Muscle of leg (tissue), 11 donors: ENCODE measurements around the gene ADI1. TPM values are rescaled to one million over a fixed set of nuclear protein-coding genes. Genes with fewer than 3 reads are reported as not detected.
"Not testable (repeated sequence)": the region's sequence is repeated elsewhere in the genome, so short reads cannot be mapped to it uniquely, and the experiment has no call there.

Source experiments
- DNase-seq: peaks from one replicate; pipeline ENCODE4 v3.0.0; 2013
- H3K27ac ChIP-seq: one replicate; pipeline ENCODE4 v1.5.1; 2013; ENCODE audit warnings: mild to moderate bottlenecking, low read length, control low read depth
- H3K27me3 ChIP-seq: one replicate; pipeline ENCODE4 v1.6.1; 2013; ENCODE audit warnings: low read length; ENCODE audit not compliant: control insufficient read depth, insufficient read depth
- H3K36me3 ChIP-seq: one replicate; pipeline ENCODE4 v1.6.1; 2013; ENCODE audit warnings: low read length; ENCODE audit not compliant: control insufficient read depth, insufficient read depth
- H3K4me1 ChIP-seq: one replicate; pipeline ENCODE4 v1.6.1; 2013; ENCODE audit warnings: low read length; ENCODE audit not compliant: control insufficient read depth, insufficient read depth
- H3K4me3 ChIP-seq: one replicate; pipeline ENCODE4 v1.5.1; 2013; ENCODE audit warnings: low read length, control low read depth
- H3K9me3 ChIP-seq: replicated peaks from 2 replicates; pipeline ENCODE4 v1.6.1; 2013; ENCODE audit warnings: low read depth, low read length; ENCODE audit not compliant: control insufficient read depth
- WGBS: methylation state at CpG from one replicate; pipeline ENCODE4 v1.1.5; 2013; ENCODE audit warnings: missing lambda C conversion rate; ENCODE audit not compliant: insufficient coverage; 5-methylcytosine and 5-hydroxymethylcytosine counted together
- polyA plus RNA-seq, 8 donors: library from polyadenylated mRNA; unstranded; fragments of 120-200 nt; gene quantifications; one replicate each; pipeline versions ENCODE4 v1.2.1 to v1.2.3, GENCODE V29; 2013; ENCODE audit warnings: inconsistent platforms in 1 of 8, low replicate concordance in 1 of 8; ENCODE audit not compliant: insufficient read length in 8 of 8, insufficient read depth in 1 of 8
- total RNA-seq: library from RNA; stranded (reverse); fragments of 120-200 nt; gene quantifications from one replicate; pipeline ENCODE4 v1.2.4, GENCODE V29; 2013

Gene ADI1
- total and polyA plus RNA-seq, 9 donors: 48.5 to 66.1 (median 56.3) TPM

DNA sequence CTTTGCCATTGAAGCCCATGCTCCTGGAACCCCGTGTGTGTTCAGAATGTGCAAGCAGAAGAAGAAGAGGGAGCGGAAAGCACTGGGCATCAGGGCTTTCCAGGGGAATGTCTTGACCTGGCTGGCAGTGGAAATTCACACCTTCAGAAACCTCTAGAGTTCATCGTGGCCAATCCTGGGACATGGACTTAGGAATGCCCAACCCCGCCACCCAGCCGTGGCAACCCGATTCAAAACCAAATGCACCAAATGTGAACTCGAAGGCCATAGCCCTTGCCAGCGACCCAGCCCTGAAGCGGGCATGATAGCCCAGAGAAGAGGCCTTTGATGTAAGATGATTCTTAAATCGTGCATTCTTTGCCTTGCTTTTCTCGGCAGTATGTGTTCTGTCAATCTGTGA is 69.4 kb downstream of the ADI1 start:
- peaks cover 46% of the 10 kb centered on the region for H3K36me3 ChIP-seq
- H3K4me1 ChIP-seq: peaks cover 55% of the 10 kb centered on the region
- peak overlapping the region; percentile 5 for H3K27ac ChIP-seq
- no peaks in the 10 kb centered on the region for H3K9me3 ChIP-seq
- H3K27me3 ChIP-seq: no peaks in the 10 kb centered on the region
- 87% methylated on average over 10 of the region's 11 CpGs for whole genome bisulfite sequencing
- no peak overlapping the region for H3K4me3 ChIP-seq
- DNase-seq: no peak

DNA sequence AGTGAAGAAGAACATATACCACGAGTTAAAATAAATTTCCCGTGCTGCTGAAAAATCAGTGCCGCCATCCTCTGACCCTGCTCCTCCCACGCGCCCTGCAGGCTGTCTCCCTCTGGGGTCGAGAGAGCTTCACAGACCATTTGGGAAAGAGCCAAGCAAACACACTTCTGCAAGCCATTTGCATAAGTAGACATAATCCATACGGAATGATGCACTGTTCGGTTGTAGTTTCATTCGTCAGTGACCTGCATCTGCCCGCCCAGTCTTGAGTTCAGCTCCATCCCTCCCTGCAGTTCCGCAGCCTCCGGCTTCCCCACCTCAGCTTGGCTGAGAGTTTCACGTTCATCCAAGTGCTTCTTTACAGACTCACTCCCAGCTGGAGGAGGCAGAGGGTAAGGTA is 70.2 kb downstream of the ADI1 start:
- Histone ChIP-seq H3K4me3 (no peak overlapping the region), H3K36me3 (peaks cover 48% of the 10 kb centered on the region), H3K27ac (peak overlapping the region; percentile 67), H3K27me3 (no peaks in the 10 kb centered on the region), H3K9me3 (no peaks in the 10 kb centered on the region), H3K4me1 (peaks cover 55% of the 10 kb centered on the region)
- WGBS: 41% methylated on average over 10 of the region's 13 CpGs
- peak; percentile 71 for DNase-seq

GRCh38 chr2:3448441-3448911 is 70.9 kb downstream of the ADI1 start:
- not testable (repeated sequence) for H3K9me3 ChIP-seq, H3K4me3 ChIP-seq, H3K27me3 ChIP-seq
- H3K4me1 ChIP-seq: peaks cover 55% of the 10 kb centered on the region
- peak overlapping the region; percentile 67 for H3K27ac ChIP-seq
- H3K36me3 ChIP-seq: peaks cover 55% of the 10 kb centered on the region
- DNase-seq: peak; percentile 89
- 47% methylated on average over 35 of the region's 35 CpGs for WGBS

DNA sequence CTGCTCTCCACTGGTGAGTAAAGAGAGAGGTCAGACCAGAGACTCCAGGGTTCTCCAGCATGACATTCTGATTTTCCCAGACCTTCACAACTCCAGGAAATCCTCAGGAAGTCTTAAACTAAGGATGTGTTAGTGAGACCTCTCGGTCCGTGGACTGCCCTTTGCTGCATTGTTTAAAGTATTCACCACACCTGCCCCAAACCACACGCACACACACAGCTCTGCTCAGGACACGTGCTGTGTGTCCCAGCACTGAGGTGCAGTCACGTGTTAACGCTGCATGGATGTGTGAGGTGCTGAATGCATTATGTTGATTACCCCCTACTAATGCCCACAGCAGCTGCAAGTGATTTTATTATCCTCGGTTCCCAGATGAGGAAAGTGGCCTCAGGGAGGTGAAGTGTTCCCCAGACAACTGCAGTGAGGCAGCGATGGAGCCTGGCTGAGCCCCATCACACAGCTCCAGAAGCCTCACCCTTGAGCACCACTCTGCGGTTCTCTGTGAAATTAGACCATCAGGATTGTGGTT is 71.5 kb downstream of the ADI1 start:
- no CpG with 5 or more reads among the region's 9 CpGs for WGBS
- peak overlapping the region; percentile 67 for H3K27ac ChIP-seq
- H3K36me3 ChIP-seq: peaks cover 58% of the 10 kb centered on the region

More for the DNA sequence above, 71.5 kb downstream of the ADI1 start:
- DNase-seq: peak; percentile 33
- peaks cover 49% of the 10 kb centered on the region for H3K4me1 ChIP-seq
- no peaks in the 10 kb centered on the region for H3K27me3 ChIP-seq
- H3K9me3 ChIP-seq: no peaks in the 10 kb centered on the region
- no peak overlapping the region for H3K4me3 ChIP-seq

Other genes with a start within 250 kb of the ADI1 start
- gene EIPR1, start 141.7 kb downstream of the ADI1 start, total RNA-seq: 19.0 TPM
- 10 to 100 TPM; 16.9 to 22.8 (median 18.3) TPM for gene EIPR1, start 141.7 kb downstream of the ADI1 start, polyA plus RNA-seq
- gene TRAPPC12, start 139.8 kb downstream of the ADI1 start, total RNA-seq: 58.1 TPM
- gene TRAPPC12, start 139.8 kb downstream of the ADI1 start, polyA plus RNA-seq: 10 to 100 TPM; 55.5 to 83.7 (median 66.9) TPM
- 17.2 TPM for gene RNASEH1, start 38.8 kb upstream of the ADI1 start, total RNA-seq
- gene RNASEH1, start 38.8 kb upstream of the ADI1 start, polyA plus RNA-seq: 10 to 100 TPM; 13.6 to 22.7 (median 20.1) TPM
- gene RPS7, start 55.7 kb upstream of the ADI1 start, total RNA-seq: 3,131 TPM
- gene RPS7, start 55.7 kb upstream of the ADI1 start, polyA plus RNA-seq: 1,000 to 10,000 TPM; 1,830 to 2,403 (median 2,039) TPM
- gene COLEC11, start 75.6 kb upstream of the ADI1 start, total RNA-seq: 0.18 TPM
- gene COLEC11, start 75.6 kb upstream of the ADI1 start, polyA plus RNA-seq: 1 to 10 TPM in 1 of 8 donors, under 1 TPM in 6, not detected in 1; 0.14 to 1.3 (median 0.45) TPM
- 0.09 TPM for gene ALLC, start 138.7 kb upstream of the ADI1 start, total RNA-seq
- gene ALLC, start 138.7 kb upstream of the ADI1 start, polyA plus RNA-seq: not detected
- 0.18 TPM for gene DCDC2C, start 184.0 kb upstream of the ADI1 start, total RNA-seq
- under 1 TPM in 5 of 8 donors, not detected in 3; 0.20 to 0.73 (median 0.38) TPM for gene DCDC2C, start 184.0 kb upstream of the ADI1 start, polyA plus RNA-seq